Measurements from ENCODE around the gene RBM38.

DNA sequence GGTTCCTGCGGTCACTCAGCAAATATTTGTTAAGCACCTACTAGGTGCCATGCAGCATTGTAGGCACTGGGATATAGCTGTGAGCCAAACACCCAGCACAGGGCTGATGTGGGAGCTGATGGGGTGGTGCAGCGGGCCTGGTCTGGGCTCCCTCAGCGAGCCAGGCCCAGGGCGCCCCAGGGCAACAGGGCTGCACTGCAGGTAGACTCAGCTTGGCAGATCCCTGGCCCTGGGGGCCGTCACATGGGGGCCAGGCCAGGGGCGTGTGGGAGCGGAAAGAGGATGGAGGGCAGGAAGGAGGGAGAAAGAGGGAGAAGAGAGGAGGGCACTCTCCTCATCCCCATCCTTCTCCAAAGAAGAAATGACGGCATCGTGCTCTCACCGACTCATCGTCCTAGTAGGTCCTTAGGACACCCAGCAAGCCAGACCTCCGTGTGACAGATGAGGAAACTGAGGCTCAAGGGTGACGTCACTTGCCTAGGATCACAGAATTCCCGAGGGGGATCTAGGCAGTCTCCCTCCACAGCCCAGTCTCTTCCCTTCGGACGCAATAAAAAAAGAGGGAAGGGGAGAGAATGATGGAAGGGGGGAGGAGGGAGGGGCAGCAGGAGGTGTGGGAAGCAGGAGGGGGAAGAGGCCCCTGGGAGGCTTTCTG is 53.3 kb downstream of the RBM38 start:
- no peak for TF ChIP-seq POLR2A (IDR thresholded peaks at IDR 0.05)
- TF ChIP-seq, protein P1, sequence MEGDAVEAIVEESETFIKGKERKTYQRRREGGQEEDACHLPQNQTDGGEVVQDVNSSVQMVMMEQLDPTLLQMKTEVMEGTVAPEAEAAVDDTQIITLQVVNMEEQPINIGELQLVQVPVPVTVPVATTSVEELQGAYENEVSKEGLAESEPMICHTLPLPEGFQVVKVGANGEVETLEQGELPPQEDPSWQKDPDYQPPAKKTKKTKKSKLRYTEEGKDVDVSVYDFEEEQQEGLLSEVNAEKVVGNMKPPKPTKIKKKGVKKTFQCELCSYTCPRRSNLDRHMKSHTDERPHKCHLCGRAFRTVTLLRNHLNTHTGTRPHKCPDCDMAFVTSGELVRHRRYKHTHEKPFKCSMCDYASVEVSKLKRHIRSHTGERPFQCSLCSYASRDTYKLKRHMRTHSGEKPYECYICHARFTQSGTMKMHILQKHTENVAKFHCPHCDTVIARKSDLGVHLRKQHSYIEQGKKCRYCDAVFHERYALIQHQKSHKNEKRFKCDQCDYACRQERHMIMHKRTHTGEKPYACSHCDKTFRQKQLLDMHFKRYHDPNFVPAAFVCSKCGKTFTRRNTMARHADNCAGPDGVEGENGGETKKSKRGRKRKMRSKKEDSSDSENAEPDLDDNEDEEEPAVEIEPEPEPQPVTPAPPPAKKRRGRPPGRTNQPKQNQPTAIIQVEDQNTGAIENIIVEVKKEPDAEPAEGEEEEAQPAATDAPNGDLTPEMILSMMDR (IDR thresholded peaks at IDR 0.05): no peak

Measured in lower leg skin (tissue), 3 donors.